ENCODE measurements around the gene NEK1.
A peak's percentile ranks its signal among the peaks of the same experiment; 100 is the strongest.
"Not testable (repeated sequence)": the region's sequence is repeated elsewhere in the genome, so short reads cannot be mapped to it uniquely, and the experiment has no call there.

NEK1 gene

DNA sequence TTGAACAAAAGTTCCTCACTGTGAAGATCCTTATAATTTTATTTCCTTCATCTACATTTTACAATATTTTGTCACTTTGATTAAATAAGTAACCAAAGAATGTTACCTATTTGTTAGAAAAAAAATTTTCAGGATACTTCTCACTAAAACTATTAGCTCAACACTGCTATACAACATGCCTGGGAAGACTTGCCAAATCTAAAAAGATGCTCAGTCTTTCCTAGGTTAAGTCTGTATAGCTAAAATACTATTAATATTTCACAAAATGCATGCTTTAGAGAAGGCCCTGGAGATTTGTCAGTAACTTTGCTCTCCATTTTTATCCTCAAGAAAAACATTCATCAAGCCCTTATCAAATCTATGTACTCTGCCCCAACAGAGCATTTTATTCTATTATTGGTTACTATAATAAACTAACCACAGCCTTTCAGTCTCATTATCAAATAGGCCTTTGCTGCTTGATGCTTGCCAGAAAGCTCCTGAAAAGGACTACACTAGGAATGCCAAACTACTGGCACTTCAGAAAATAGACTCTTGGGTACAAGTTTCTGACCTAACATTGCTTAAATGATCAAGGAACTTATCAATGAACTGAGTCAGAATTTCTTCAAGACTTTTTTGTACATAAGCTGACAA lies 17.7 kb downstream of the NEK1 start:
- Mint-ChIP-seq H3K36me3 (ENCODE audit: low read depth) (peaks cover 48% of the 10 kb centered on the region), H3K9me3 (no peaks in the 10 kb centered on the region), H3K4me1 (ENCODE audit: low read depth) (no peaks in the 10 kb centered on the region), H3K4me3 (no peak overlapping the region), H3K27me3 (no peaks in the 10 kb centered on the region), H3K27ac (no peak overlapping the region)
- no peak for DNase-seq

DNA sequence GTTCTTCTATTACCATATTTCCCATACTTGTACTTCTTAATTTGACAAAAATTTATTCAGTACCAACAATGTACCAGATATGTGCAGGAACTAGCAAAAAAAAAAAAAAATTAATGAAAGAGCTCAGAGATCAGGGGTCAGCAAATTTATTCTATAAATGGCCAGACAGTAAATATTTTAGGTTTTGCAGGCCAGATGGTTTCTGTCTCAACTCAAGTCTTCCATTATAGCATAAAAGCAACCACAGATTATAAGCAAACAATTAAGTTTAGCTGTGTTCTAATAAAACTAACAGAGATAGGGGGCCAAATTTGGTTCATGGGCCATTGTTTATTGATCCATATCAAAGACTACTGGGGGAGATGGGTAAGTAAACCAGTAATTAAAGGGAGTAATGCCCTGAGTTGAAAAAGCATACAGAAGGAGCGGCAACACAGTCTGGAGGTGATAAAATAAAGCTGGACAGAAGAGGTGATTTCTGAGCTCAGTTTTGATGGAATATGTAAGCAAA lies 19.3 kb downstream of the NEK1 start:
- Mint-ChIP-seq H3K4me1 (ENCODE audit: low read depth) (no peaks in the 10 kb centered on the region), H3K9me3 (no peaks in the 10 kb centered on the region), H3K4me3 (no peak overlapping the region), H3K36me3 (ENCODE audit: low read depth) (peaks cover 51% of the 10 kb centered on the region), H3K27ac (no peak overlapping the region), H3K27me3 (no peaks in the 10 kb centered on the region)
- no peak for DNase-seq

DNA sequence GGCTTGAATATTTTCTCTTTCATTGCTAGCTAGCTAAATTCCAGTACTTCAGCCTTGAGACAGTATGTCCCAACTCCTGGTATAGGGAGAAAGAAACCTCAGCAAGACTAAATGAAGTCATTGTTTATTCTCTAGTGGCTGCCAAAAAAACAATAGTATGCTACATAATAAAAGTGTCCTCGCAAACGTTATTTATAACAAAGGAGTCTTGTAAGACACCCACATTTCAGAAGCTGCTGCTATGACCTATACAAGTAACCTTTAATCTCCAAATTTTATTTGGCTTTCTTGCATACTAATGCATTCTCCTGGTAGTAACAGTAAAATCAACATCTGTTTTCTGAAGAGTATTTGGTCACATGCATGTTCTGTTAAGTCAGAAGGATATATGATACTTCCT lies 28.8 kb downstream of the NEK1 start:
- no peaks in the 10 kb centered on the region for H3K27me3 Mint-ChIP-seq
- peaks cover 57% of the 10 kb centered on the region for H3K36me3 Mint-ChIP-seq (ENCODE audit: low read depth)
- H3K9me3 Mint-ChIP-seq: no peaks in the 10 kb centered on the region
- no peak for DNase-seq
- no peak overlapping the region for H3K27ac Mint-ChIP-seq
- H3K4me1 Mint-ChIP-seq (ENCODE audit: low read depth): peaks cover 2% of the 10 kb centered on the region
- H3K4me3 Mint-ChIP-seq: no peak overlapping the region

DNA sequence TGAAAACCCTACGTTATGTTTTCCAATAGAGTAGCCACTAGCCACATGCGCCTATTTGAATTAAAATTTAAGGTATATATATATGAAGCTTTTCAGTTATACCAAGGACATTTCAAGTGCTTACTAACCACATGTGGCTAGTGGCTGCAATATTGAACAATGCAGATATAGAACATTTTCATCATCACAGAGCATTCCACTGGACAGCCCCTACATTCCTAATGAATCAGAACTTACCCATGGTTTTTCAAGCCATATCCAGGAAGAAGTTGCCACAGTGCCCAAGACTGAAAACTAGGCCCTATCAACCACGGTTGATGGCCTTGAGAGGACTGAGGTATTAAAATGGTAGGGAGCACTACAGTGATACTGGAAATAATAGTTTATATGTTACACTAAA lies 29.7 kb downstream of the NEK1 start:
- peaks cover 53% of the 10 kb centered on the region for H3K36me3 Mint-ChIP-seq (ENCODE audit: low read depth)
- no peak overlapping the region for H3K27ac Mint-ChIP-seq
- no peak for DNase-seq
- no peaks in the 10 kb centered on the region for H3K27me3 Mint-ChIP-seq
- no peaks in the 10 kb centered on the region for H3K9me3 Mint-ChIP-seq
- peaks cover 2% of the 10 kb centered on the region for H3K4me1 Mint-ChIP-seq (ENCODE audit: low read depth)
- H3K4me3 Mint-ChIP-seq: no peak overlapping the region

DNA sequence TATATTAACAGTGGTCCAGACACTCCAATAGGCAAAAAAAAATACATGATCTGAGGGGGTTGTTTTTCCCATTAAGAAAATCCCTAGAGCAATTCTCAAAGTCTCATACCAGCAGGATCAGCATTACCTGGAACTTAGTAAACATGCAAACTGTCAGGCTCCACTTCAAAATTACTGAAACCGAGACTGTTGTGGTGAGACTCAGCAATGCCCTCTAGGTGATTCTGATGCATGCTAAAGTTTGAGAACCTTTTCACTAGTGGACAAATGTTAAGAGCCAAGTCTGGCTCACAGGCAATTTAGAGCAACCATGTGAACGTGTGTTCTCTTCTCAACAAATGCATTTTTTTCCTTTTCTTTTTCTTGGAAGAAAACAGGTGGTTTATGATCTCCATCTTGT lies 30.2 kb downstream of the NEK1 start:
- no peaks in the 10 kb centered on the region for H3K27me3 Mint-ChIP-seq
- H3K27ac Mint-ChIP-seq: peak overlapping the region; percentile 29
- no peak overlapping the region for H3K4me3 Mint-ChIP-seq
- H3K36me3 Mint-ChIP-seq (ENCODE audit: low read depth): peaks cover 51% of the 10 kb centered on the region
- DNase-seq: no peak
- H3K9me3 Mint-ChIP-seq: no peaks in the 10 kb centered on the region
- peaks cover 2% of the 10 kb centered on the region for H3K4me1 Mint-ChIP-seq (ENCODE audit: low read depth)

DNA sequence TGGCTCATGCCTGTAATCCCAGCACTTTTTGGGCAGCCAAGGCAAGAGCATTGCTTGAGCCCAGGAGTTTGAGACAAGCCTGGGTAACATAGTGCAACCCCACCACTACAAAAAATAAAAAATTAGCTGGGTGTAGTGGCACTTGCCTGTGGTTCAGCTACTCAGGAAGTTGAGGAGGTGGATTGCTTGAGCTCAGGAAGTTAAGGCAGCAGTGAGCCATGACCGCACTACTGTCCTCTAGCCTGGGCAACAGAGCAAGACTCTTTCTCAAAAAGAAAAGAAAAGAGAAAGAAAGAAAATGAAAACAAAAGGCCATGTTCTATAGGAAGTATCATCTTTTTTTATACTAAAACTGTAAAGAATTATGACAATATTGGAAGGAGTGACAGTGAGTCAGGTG lies 38.5 kb downstream of the NEK1 start:
- no peak for DNase-seq
- H3K27ac Mint-ChIP-seq: no peak overlapping the region
- H3K27me3 Mint-ChIP-seq: no peaks in the 10 kb centered on the region
- peaks cover 51% of the 10 kb centered on the region for H3K36me3 Mint-ChIP-seq (ENCODE audit: low read depth)
- H3K9me3 Mint-ChIP-seq: no peaks in the 10 kb centered on the region
- no peaks in the 10 kb centered on the region for H3K4me1 Mint-ChIP-seq (ENCODE audit: low read depth)
- H3K4me3 Mint-ChIP-seq: no peak overlapping the region

DNA sequence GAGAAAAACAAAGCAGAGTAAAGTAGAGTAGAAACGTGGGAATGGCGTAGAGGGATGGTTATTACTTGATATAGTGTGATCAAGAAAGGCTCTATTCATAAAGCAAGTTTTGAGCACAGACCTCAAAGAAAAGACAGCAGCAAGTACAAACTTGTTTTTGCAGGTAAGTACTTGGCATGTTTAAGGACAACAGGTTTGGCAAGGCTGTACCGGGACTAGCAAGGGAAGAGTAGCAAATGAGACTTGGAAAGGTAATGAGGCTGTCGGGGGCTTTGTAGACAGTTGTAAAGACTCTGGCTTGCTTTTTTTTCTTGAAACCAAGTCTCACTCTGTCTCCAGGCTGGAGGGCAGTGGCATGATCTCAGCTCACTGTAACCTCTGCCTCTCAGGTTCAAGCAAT lies 40.9 kb downstream of the NEK1 start:
- peaks cover 3% of the 10 kb centered on the region for H3K4me1 Mint-ChIP-seq (ENCODE audit: low read depth)
- H3K9me3 Mint-ChIP-seq: no peaks in the 10 kb centered on the region
- no peaks in the 10 kb centered on the region for H3K27me3 Mint-ChIP-seq
- DNase-seq: no peak
- H3K36me3 Mint-ChIP-seq (ENCODE audit: low read depth): peaks cover 47% of the 10 kb centered on the region
- H3K27ac Mint-ChIP-seq: no peak overlapping the region
- H3K4me3 Mint-ChIP-seq: no peak overlapping the region

DNA sequence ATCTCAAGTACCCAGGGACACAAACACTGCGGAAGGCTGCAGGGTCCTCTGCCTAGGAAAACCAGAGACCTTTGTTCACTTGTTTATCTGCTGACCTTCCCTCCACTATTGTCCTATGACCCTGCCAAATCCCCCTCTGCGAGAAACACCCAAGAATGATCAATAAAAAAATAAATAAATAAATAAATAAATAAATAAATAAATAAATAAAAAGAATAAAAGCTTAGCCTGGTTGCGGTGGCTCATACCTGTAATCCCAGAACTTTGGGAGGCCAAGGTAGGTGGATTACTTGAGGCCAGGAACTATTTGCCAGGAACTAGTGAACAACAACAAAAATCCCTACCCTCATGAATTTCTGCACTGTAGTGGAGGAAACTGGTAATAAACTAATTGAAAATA lies 41.4 kb downstream of the NEK1 start:
- H3K27ac Mint-ChIP-seq, H3K4me3 Mint-ChIP-seq: not testable (repeated sequence)

DNA sequence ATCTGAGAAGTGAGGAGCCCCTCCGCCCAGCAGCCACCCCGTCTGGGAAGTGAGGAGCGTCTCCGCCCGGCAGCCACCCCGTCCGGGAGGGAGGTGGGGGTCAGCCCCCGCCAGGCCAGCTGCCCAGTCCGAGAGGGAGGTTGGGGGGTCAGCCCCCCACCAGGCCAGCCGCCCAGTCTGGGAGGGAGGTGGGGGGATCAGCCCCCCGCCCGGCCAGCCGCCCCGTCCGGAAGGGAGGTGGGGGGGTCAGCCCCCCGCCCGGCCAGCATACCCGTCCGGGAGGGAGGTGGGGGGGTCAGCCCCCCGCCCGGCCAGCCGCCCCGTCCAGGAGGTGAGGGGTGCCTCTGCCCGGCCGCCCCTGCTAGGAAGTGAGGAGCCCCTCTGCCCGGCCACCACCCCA lies 42.1 kb downstream of the NEK1 start:
- not testable (repeated sequence) for H3K4me1 Mint-ChIP-seq (ENCODE audit: low read depth); DNase-seq; H3K27me3 Mint-ChIP-seq; H3K4me3 Mint-ChIP-seq; H3K9me3 Mint-ChIP-seq; H3K27ac Mint-ChIP-seq
- peaks cover 38% of the 10 kb centered on the region for H3K36me3 Mint-ChIP-seq (ENCODE audit: low read depth)

More for the DNA sequence above, 41.4 kb downstream of the NEK1 start:
- H3K4me1 Mint-ChIP-seq (ENCODE audit: low read depth); H3K9me3 Mint-ChIP-seq; H3K27me3 Mint-ChIP-seq; DNase-seq: not testable (repeated sequence)
- peaks cover 44% of the 10 kb centered on the region for H3K36me3 Mint-ChIP-seq (ENCODE audit: low read depth)

DNA sequence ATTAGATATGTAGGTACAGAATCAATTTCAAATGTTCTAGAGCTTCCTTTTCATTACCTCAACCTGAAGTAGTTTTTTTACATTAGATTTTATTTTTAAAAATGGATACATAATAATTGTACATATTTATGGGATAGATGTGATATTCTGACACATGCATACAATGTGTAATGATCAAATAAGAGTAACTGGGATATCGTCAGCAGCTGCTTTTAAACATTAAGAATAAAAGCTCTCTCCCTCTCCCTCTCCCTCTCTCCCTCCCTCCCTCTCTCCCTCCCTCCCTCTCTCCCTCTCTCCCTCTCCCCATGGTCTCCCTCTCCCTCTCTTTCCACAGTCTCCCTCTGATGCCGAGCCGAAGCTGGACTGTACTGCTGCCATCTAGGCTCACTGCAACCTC lies 43.2 kb downstream of the NEK1 start:
- not testable (repeated sequence) for H3K27me3 Mint-ChIP-seq; DNase-seq; H3K4me1 Mint-ChIP-seq (ENCODE audit: low read depth); H3K4me3 Mint-ChIP-seq; H3K9me3 Mint-ChIP-seq; H3K27ac Mint-ChIP-seq
- H3K36me3 Mint-ChIP-seq (ENCODE audit: low read depth): peaks cover 28% of the 10 kb centered on the region

DNA sequence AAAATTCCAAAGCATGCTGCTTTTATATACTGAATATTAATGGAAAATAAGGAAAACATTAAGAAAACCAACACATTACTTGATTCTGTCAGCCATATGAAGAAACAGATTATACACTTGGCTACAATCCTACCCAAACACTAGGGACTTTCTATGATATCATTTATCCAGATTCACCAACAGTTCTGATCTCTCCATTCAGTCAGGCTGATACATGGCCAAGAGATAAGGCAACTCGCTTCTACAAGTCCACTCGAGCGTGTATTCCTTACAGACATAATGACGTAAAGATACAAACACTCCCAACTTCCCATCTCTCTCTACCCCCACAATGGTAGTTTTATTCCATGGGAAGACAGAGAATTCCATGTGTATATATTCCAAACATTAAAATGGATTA lies 44.5 kb downstream of the NEK1 start:
- Mint-ChIP-seq H3K9me3 (no peaks in the 10 kb centered on the region), H3K27me3 (no peaks in the 10 kb centered on the region), H3K4me1 (ENCODE audit: low read depth) (peaks cover 8% of the 10 kb centered on the region), H3K27ac (peak overlapping the region; percentile 50), H3K36me3 (ENCODE audit: low read depth) (peaks cover 19% of the 10 kb centered on the region), H3K4me3 (no peak overlapping the region)
- DNase-seq: no peak

DNA sequence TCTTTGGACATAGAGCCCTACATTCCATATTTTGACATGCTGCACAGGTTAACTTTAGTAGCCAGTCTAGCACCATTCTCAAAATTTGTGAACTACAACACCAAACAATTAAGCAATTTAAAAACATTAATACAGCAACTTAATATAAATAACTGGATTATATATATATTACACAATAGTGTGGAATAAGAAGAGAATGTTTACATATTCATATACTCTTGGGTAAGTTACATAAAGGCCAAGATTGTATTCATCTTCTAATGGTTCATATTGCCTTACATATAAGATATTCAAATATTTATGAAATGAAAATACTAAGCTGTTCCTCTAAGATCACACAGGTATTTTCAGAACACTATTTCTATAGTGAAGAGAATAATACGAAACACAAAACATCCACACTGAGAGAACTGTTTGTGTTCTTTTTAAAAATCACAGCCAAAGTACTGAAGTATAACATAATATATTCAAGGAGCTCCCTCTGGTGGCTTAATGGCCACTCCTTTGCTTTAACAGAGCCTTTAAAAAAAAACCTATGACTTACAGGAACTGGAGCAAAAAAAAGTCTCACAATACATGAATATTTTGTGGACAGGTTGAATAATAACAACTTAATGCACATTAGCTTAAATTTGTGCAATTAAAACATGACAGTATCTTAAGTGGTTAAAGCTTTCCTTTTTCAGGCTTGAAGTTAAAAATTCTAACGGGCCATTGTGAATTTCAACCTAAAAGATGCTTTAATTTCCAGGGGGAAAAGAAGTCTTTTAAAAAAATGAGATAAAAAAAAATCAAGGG lies 46.2 kb downstream of the NEK1 start:
- H3K9me3 Mint-ChIP-seq: no peaks in the 10 kb centered on the region
- DNase-seq: no peak
- no peaks in the 10 kb centered on the region for H3K27me3 Mint-ChIP-seq
- H3K4me1 Mint-ChIP-seq (ENCODE audit: low read depth): peaks cover 8% of the 10 kb centered on the region
- no peak overlapping the region for H3K4me3 Mint-ChIP-seq
- peaks cover 15% of the 10 kb centered on the region for H3K36me3 Mint-ChIP-seq (ENCODE audit: low read depth)
- peak overlapping the region; percentile 79 for H3K27ac Mint-ChIP-seq

DNA sequence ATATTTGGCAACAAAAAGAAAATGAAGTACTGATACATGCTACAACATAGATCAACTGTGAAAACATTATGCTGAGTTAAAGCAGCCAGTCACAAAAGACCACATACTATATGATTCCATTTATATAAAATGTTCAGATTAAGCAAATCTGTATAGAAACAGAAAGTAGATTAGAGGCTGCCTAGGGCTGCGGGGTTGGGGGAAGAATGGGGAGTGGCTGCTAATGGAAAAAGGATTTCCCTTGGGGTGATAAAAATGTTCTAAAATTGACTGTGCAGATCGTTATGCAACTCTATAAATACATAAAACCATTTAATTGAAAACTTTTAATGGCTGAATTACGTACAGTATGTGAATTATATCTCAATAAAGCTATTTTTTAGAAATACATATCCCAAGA lies 46.8 kb downstream of the NEK1 start:
- DNase-seq: no peak
- Mint-ChIP-seq H3K4me3 (no peak overlapping the region), H3K27me3 (no peaks in the 10 kb centered on the region), H3K4me1 (ENCODE audit: low read depth) (peaks cover 8% of the 10 kb centered on the region), H3K36me3 (ENCODE audit: low read depth) (peaks cover 18% of the 10 kb centered on the region), H3K9me3 (no peaks in the 10 kb centered on the region), H3K27ac (no peak overlapping the region)

DNA sequence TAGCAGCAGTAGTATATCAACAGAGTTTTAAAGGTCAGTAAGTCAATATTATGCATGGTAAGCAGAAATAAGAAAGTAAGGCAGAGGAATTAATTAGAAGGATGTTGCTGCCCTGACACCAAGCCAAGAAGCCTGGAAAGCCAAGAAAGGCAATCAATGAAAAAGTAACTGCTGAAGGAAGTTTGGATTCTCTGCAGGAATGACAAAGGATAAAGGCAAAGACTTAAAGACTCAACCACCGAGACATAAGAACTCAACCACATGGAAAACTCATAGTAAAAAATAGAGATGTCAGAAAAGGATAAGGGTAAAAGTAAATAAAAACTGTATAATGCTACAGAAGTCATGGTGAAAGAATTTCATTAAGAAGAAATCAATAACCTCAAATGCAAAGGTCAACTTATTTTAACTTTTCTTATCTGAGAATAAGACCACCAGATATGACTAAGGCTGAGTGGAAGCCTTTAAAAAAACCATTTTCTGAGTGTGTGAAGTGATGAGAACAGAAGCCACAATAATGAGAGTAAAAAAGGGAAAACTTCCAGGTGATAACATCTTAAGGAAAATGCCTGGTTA lies 55.2 kb downstream of the NEK1 start:
- Mint-ChIP-seq H3K9me3 (peaks cover 6% of the 10 kb centered on the region), H3K36me3 (ENCODE audit: low read depth) (peaks cover 65% of the 10 kb centered on the region), H3K27me3 (no peaks in the 10 kb centered on the region), H3K4me1 (ENCODE audit: low read depth) (no peaks in the 10 kb centered on the region), H3K27ac (no peak overlapping the region), H3K4me3 (no peak overlapping the region)
- DNase-seq: no peak

DNA sequence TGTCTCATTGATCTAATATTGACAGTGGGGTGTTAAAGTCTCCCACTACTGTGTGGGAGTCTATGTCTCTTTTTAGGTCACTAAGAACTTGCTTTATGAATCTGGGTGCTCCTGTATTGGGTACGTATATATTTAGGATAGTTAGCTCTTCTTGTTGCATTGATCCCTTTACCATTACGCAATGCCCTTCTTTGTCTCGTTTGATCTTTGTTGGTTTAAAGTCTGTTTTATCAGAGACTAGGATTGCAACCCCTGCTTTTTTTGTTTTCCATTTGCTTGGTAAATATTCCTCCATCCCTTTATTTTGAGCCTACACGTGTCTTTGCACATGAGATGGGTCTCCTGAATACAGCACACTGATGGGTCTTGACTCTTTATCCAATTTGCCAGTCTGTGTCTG lies 65.8 kb downstream of the NEK1 start:
- not testable (repeated sequence) for H3K4me3 Mint-ChIP-seq

More for the DNA sequence above, 65.8 kb downstream of the NEK1 start:
- DNase-seq; H3K4me1 Mint-ChIP-seq (ENCODE audit: low read depth); H3K27ac Mint-ChIP-seq; H3K27me3 Mint-ChIP-seq: not testable (repeated sequence)
- H3K36me3 Mint-ChIP-seq (ENCODE audit: low read depth): peaks cover 43% of the 10 kb centered on the region
- peaks cover 35% of the 10 kb centered on the region for H3K9me3 Mint-ChIP-seq
